PC-9 (cell line): Measurements from ENCODE around the gene MFAP3. TPM values are rescaled to one million over a fixed set of nuclear protein-coding genes. Genes with fewer than 3 reads are reported as not detected.

Experiments
- BruUV-seq: library from RNA; stranded (reverse); fragments of 400-500 nt; replicated peaks from 2 replicates; lab custom pipeline; 2021; lab: Mats Ljungman, UMichigan
- CTCF ChIA-PET: fragments of 300-600 bp; sonication (Branson Sonifier 250); formaldehyde crosslinking; loops from one replicate; lab custom pipeline; 2022; ENCODE audit warnings: antibody characterized with exemption; lab: Charles Lee
- POLR2A ChIA-PET: fragments of 300-600 bp; sonication (Branson Sonifier 250); formaldehyde crosslinking; loops from one replicate; lab custom pipeline; 2022; ENCODE audit warnings: antibody characterized with exemption; ENCODE audit not compliant: unreplicated experiment; lab: Charles Lee
- DNase-seq, 2 experiments: peaks; one replicate each; pipeline versions ENCODE4 v3.0.0 to v3.0.0-alpha.2; 2015 to 2022; ENCODE audit warnings: mixed read lengths in 1 of 2
- H2AFZ ChIP-seq: fragments of 200-600 bp; sonication (generic); 2 replicates; pipeline ENCODE4 v1.8.1; 2017; ENCODE audit warnings: antibody characterized with exemption
- H3F3A ChIP-seq: fragments of 200-600 bp; sonication (generic); 2 replicates; pipeline ENCODE4 v1.8.1; 2017; ENCODE audit warnings: antibody characterized with exemption, mild to moderate bottlenecking, low read depth; ENCODE audit not compliant: insufficient read depth
- H3K27ac ChIP-seq: fragments of 200-600 bp; sonication (generic); 2 replicates; pipeline ENCODE4 v1.6.1; 2016; ENCODE audit warnings: mixed run types
- H3K27me3 ChIP-seq: fragments of 200-600 bp; sonication (generic); 2 replicates; pipeline ENCODE4 v1.6.1; 2016; ENCODE audit warnings: low read depth, mixed run types; ENCODE audit not compliant: insufficient read depth
- H3K36me3 ChIP-seq: fragments of 200-600 bp; sonication (generic); 2 replicates; pipeline ENCODE4 v1.6.1; 2016; ENCODE audit warnings: low read depth, mixed run types
- H3K4me1 ChIP-seq: fragments of 200-600 bp; sonication (generic); replicated peaks from 2 replicates; pipeline ENCODE4 v1.6.1; 2016; ENCODE audit warnings: mixed run types; ENCODE audit not compliant: insufficient read depth
- H3K4me2 ChIP-seq: fragments of 200-600 bp; sonication (generic); 2 replicates; pipeline ENCODE4 v1.6.1; 2017; ENCODE audit warnings: mixed run types
- H3K4me3 ChIP-seq: fragments of 200-600 bp; sonication (generic); 2 replicates; pipeline ENCODE4 v1.6.1; 2016; ENCODE audit warnings: mixed run types
- H3K79me2 ChIP-seq: fragments of 200-600 bp; sonication (generic); 2 replicates; pipeline ENCODE4 v1.6.1; 2017; ENCODE audit warnings: low read depth, mixed run types
- H3K9me2 ChIP-seq: fragments of 200-600 bp; sonication (generic); 2 replicates; pipeline ENCODE4 v1.8.1; 2017; ENCODE audit warnings: mild to moderate bottlenecking; ENCODE audit not compliant: insufficient read depth
- H3K9me3 ChIP-seq: fragments of 200-600 bp; sonication (generic); 2 replicates; pipeline ENCODE4 v1.8.1; 2016; ENCODE audit warnings: low read depth; ENCODE audit not compliant: insufficient read depth
- H4K20me1 ChIP-seq: fragments of 200-600 bp; sonication (generic); 2 replicates; pipeline ENCODE4 v1.8.1; 2017; ENCODE audit not compliant: insufficient read depth
- EZH2 ChIP-seq: fragments of 200-600 bp; sonication (generic); IDR thresholded peaks from 2 replicates; pipeline ENCODE4 v1.8.0; 2017; ENCODE audit warnings: antibody characterized with exemption, low read depth
- intact Hi-C: fragments of 100-400 bp; cut with micrococcal nuclease; formaldehyde crosslinking; loops from one replicate; pipeline ENCODE4 v1.10.0; 2022; ENCODE audit not compliant: unreplicated experiment
- total RNA-seq: library from RNA; stranded (reverse); gene quantifications from 2 replicates; pipeline ENCODE4 v1.2.3, GENCODE V29; 2021
- TF ChIP-seq, protein P1 (sequence below): fragments of 200-600 bp; sonication (generic); conservative IDR thresholded peaks from 2 replicates; pipeline ENCODE4 v1.6.1; 2017; ENCODE audit warnings: mixed run types, antibody characterized with exemption, mild to moderate bottlenecking, moderate library complexity

Gene MFAP3
- total RNA-seq, 1 experiment from 2014 or later = 29.3 TPM

- no peaks in the 10 kb centered on the region for H3K9me3 ChIP-seq
- no peaks in the 10 kb centered on the region for H3K36me3 ChIP-seq
- no peak overlapping the region for H3K27ac ChIP-seq
- no peaks in the 10 kb centered on the region for H3K9me2 ChIP-seq
- no peak overlapping the region for H3K4me2 ChIP-seq
- ChIA-PET POLR2A (no interaction called here), CTCF (no interaction called here)
- peaks cover 3% of the 10 kb centered on the region; the same call in 1 of the 2 replicates for H3F3A ChIP-seq
- peaks cover 1% of the 10 kb centered on the region; the same call in 1 of the 2 replicates for H3K4me1 ChIP-seq
- TF ChIP-seq EZH2 = no peak
- TF ChIP-seq, protein P1, sequence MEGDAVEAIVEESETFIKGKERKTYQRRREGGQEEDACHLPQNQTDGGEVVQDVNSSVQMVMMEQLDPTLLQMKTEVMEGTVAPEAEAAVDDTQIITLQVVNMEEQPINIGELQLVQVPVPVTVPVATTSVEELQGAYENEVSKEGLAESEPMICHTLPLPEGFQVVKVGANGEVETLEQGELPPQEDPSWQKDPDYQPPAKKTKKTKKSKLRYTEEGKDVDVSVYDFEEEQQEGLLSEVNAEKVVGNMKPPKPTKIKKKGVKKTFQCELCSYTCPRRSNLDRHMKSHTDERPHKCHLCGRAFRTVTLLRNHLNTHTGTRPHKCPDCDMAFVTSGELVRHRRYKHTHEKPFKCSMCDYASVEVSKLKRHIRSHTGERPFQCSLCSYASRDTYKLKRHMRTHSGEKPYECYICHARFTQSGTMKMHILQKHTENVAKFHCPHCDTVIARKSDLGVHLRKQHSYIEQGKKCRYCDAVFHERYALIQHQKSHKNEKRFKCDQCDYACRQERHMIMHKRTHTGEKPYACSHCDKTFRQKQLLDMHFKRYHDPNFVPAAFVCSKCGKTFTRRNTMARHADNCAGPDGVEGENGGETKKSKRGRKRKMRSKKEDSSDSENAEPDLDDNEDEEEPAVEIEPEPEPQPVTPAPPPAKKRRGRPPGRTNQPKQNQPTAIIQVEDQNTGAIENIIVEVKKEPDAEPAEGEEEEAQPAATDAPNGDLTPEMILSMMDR = no peak
- H2AFZ ChIP-seq = no peak overlapping the region
- no peaks in the 10 kb centered on the region for H4K20me1 ChIP-seq
- no TSS peak for BruUV-seq
- 0 out of 2 replicates have a peak, but pooled peaks cover 4% of the 10 kb centered on the region for H3K79me2 ChIP-seq
- H3K27me3 ChIP-seq = no peaks in the 10 kb centered on the region
- no peak overlapping the region for H3K4me3 ChIP-seq
- DNase-seq = no peak
- intact Hi-C loops = no loop called here
Measured at GRCh38 chr5:154031937-154032489, 6.8 kb upstream of the MFAP3 start.

- ChIA-PET CTCF (no interaction called here), POLR2A (no interaction called here)
- Histone ChIP-seq H3K36me3 (no peaks in the 10 kb centered on the region), H2AFZ (no peak overlapping the region), H3K9me2 (no peaks in the 10 kb centered on the region), H3K4me3 (no peak overlapping the region), H3K27ac (no peak overlapping the region), H3K9me3 (no peaks in the 10 kb centered on the region), H3K27me3 (no peaks in the 10 kb centered on the region), H3F3A (peaks cover 11% of the 10 kb centered on the region), H3K4me1 (peaks cover 15% of the 10 kb centered on the region), H3K79me2 (peaks cover 18% of the 10 kb centered on the region), H4K20me1 (no peaks in the 10 kb centered on the region), H3K4me2 (no peak overlapping the region)
- BruUV-seq = no TSS peak
- DNase-seq = no peak
- intact Hi-C loops = no loop called here
- no peak for TF ChIP-seq EZH2
- TF ChIP-seq, protein P1 = no peak
Measured at GRCh38 chr5:154034944-154035343, 3.8 kb upstream of the MFAP3 start.

DNA sequence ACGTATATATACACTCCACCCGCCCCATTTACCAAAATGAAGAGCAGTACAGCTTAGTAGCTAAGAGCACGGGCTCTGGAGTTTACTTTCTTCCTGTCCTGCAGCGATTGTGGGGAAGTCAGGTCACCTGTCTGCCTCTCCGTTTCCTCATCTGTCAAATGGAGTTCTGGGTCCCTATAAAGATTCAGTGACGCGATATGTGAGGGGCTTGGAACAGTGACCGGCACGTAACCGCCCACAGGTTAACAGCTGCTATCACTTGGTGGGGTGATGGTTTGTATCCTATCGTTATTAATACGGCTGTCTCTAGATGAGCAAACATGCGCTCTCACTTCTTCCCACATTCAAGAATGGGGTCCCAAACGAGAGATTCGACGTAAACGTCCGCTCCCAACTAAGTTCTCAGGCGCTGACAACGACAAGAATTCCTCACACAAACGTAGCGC, 483 bp upstream of the MFAP3 start:
- CTCF ChIA-PET = interaction anchor here (0.7 to 1.1 kb wide), 2 partner anchors 40 to 152 kb away, joined by 3 read pairs; partner anchors contain the start of gene GALNT10
- Histone ChIP-seq H3K9me3 (no peaks in the 10 kb centered on the region), H3K4me1 (peaks cover 20% of the 10 kb centered on the region), H3K27me3 (no peaks in the 10 kb centered on the region), H4K20me1 (no peaks in the 10 kb centered on the region), H3K27ac (peak overlapping the region; percentile 52), H3K9me2 (no peaks in the 10 kb centered on the region), H3K36me3 (no peaks in the 10 kb centered on the region), H3K4me3 (peak overlapping the region; percentile 85), H3F3A (peaks cover 11% of the 10 kb centered on the region), H3K79me2 (peaks cover 39% of the 10 kb centered on the region), H3K4me2 (peak overlapping the region; percentile 97), H2AFZ (peak overlapping the region; percentile 98)
- intact Hi-C loops = loop anchor here (1.0 to 2.0 kb wide), 2 partner anchors 21 to 407 kb away; partner anchors contain the start of gene SAP30L
- TSS peak; percentile 80 for BruUV-seq
- TF ChIP-seq EZH2 = no peak
- TF ChIP-seq, protein P1 = no peak
- POLR2A ChIA-PET = interaction anchor here (0.5 to 1.0 kb wide), 5 partner anchors 45 to 1506 kb away, joined by 4 to 7 read pairs (median 6); no protein-coding TSS in a partner anchor
- no peak for DNase-seq
